Stimulated activated CD8-positive, alpha-beta memory T cell treated with anti-CD3 and anti-CD28 coated beads, Interleukin-2, amount 100 ng/mL, for 1 hour (primary cell): ENCODE data around the gene MYO9A.

Experiments
- DNase-seq, 2 donors: peaks; one replicate each; pipeline ENCODE4 v3.0.0-alpha.2; 2020; ENCODE audit warnings: low read depth in 2 of 2

MYO9A gene

DNA sequence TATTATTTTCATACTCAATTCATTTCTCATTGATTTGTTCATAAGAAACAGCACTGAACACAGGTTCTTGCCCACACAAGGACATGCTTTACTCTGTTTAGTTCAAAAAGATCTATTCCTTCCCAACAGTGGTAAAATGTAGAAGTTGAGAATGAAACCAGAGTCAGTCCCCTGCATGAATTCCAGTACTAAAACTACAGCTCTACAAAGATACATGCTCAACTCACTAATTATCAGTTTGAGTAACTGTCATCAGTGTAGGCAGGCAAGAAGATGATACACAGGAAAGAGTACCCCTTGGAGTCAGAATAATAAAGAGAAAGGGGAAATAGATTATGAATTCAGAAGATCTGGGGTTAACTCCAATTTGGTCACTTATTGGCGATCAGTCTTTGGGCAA, 264.4 kb downstream of the MYO9A start:
- no peak for DNase-seq

DNA sequence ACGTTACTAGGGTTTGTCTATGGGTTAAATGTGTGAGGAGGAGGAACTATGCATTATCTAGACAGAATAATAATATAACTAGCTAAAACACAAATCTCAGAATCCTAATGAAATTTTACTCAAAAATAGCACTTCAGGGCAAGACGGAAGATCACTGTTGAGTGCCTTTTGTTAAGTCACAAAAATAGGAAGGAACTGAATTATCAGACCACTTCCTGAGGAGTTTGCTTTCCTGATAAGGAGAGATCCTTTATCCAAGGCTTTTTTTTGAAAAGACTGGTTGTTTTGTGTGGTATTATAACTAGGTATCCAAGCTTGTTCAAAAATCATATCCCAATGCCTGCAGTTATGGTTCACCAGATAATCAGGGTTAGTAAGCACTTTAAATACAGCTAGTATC, 273.0 kb downstream of the MYO9A start:
- no peak for DNase-seq

DNA sequence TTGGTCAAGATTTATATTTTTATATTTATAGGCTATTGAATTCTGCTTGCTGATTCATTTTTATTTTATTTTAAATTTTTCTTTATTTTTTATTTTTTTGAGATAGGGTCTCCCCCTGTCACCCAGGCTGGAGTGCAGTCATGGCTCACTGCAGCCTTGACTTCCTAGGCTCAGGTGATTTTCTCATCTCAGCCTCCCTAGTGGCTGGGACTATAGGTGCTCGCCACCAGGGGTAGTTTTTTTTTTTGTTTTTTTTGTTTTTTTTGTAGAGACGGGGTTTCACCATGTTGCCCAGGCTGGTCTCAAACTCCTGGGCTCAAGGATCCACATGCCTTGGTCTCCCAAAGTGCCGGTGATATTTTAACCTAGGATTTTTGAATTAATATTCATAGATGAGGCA, 276.4 kb downstream of the MYO9A start:
- no peak for DNase-seq

DNA sequence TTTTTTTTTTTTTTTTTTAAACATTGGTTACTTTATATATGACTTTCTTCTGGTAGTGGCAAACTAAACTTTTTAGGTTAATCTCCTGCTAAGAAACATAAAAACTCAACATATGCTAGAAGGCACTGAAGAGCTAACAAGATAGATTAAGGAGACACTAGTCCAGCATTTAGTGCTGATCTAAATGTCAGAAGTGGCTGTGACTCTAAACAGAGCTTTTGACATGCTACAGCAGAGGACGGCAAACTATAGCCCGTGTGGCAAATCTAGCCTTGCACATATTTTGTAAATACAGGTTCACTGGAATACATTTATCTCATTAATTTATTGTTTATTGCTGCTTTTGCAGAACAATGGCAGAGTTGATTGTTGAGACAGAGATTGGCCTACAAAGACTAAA, 287.0 kb downstream of the MYO9A start:
- no peak for DNase-seq

DNA sequence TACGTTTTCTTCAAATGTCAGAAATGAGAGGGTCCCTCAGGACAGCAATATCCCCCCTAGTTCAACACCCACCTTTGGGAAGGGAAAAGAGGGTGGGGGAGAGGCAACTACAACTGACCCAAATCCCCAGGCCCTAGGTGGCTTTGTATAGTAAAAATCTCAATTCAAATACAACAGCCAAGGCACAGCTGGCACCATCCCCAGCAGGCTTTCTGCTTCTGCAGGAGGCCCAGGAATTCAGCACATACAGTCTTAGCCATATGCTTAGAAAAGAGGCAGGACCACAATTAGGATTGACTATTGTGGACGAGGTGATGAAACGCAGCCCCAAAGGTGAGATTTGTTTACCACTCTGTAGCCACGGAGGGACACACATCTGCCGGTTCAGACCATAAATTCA, 291.8 kb downstream of the MYO9A start:
- no peak for DNase-seq

DNA sequence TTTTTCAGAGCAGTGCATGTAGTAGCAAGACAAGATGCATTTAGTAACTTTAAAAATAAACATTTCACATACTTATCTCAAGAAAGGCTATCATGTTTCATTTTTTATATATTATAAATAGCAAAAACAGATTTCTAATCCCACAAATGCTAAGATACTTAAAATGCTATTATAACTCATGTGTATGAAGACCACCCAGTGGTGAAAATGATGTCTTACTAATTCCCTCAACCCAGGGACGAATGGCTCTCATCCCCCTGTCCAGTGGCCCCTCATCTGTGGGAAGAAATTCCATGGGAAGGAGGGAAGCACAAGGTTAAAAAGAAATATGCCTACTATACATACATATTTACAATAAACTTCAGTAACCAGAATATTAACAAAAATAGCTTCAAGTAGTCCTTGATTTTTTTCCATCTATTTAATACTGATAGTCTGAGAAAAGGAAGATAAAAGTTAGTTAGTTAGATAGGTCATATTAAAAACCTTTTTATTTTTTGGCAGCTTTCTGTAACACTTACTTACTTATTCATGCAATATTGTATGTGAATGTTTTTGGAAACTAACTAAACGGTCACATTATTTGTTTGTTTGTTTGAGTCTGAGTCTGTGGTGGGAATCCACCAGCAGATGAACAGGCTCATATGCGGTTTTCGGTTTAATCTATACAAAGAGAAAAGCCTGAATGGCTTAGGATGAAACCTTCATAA, 292.8 kb downstream of the MYO9A start:
- DNase-seq, result no peak

DNA sequence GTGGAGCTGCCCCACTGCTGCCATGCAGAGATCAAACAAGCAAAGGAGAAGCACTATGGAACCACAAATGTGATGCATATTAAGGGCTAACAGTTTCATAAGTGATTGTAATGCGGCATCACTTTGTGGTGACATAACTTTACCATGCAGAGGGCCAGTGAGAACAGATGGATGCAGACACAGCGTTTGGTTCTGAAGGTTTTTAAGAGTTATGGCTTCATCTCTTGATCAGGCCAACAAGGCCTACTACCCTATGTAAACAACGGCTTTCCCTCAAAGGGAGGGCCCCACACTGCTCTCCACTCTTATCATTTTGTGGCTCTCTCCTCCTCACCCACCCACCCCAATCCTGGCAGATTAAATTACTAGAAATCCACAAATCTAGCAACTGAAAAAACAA, 294.1 kb downstream of the MYO9A start:
- DNase-seq, result no peak

DNA sequence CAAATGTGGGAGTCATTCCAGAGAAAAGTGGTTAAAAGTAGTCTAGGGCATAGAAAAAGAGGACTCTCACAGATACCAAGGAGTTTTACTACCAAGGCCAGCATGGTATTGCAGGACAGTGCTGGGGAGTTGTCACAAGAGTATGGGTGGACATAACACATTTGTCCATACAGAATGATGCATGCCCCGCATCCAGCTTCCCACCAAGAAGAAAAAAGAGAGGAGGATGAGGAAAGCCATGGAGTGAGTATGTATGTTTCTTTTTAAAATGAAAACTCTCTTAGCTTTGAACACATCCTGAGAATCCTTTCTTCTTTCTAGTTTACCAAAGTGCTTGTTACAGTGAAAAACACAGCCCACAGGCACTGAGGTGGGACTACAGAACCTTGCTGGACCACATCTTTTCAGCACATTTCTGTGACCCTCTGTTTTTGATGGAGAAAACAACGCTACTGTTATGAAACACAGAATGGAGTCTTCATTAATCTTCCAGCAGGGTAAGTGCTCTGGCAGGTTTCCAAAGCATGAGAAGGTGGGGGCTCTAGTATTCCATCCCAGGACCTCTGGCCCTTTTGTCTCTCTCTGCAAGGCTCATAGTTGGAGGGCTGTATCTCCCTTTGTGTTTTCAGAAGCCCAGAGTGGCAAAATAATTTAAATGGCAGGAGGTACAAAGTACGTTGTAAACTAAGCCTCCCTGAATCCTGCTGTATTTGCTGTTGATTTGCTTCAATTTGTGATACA, 294.9 kb downstream of the MYO9A start:
- DNase-seq, result no peak

DNA sequence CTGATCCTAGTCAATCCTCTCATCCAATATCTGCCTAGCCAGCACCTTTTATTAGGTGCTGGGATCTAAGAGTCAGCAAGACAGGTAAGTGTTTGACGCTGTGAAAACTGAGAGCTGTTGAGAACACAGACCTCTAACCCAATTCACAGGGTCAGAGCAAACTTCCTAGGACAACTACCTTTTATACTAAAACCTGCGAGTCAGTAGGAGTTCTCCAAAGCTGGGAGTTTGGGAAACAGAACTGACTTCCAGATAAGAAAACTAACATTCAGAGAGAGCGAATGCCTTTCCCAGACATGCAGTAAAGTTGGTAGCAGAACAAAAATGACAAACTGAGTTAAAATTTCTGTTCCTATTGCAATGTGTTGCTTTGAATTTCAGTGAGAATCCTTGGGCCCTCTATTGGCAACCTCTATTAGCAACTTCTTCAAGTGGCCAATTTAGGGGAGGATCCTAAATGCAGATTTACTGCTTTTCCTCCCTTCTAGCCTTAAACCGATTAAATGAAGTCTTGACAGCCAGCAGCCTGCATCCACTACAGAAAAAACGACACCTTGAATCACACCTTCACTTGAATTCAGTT, 296.3 kb downstream of the MYO9A start:
- DNase-seq, result no peak

DNA sequence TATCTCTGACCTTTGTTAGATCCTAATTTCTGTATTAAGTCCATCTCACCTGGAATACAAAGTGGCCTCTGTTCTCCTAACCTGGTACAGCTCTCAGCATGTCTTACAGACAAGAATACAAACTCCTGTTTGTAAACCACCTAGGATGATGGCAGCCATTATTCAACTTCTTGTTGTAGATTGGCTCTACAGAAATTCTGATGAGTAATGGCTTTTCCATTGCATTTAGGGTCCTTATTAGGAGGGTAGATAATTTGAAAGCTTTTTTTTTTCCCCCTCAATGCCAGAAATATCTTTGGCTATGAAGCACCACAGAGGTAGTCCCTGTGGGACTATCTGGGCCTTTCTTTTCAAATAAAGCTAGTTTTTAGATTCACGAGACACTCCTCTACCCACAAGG, 297.8 kb downstream of the MYO9A start:
- no peak for DNase-seq

DNA sequence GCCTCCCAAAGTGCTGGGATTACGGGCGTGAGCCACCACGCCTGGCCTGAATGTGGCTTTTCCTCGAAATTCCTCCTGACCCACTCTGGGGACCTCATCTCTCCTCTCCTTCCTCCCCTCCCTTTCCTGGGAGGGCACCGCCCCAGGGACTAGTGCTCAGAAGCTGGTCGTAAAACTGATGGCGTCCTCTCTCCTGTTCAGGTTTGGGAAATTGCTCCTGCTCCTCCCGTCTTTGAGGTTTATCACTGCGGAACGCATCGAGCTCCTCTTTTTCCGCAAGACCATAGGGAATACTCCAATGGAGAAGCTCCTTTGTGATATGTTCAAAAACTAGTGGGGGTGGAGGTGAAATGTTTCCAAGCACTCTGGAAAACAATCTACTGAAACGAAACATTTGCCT, 300.6 kb downstream of the MYO9A start:
- no peak for DNase-seq

DNA sequence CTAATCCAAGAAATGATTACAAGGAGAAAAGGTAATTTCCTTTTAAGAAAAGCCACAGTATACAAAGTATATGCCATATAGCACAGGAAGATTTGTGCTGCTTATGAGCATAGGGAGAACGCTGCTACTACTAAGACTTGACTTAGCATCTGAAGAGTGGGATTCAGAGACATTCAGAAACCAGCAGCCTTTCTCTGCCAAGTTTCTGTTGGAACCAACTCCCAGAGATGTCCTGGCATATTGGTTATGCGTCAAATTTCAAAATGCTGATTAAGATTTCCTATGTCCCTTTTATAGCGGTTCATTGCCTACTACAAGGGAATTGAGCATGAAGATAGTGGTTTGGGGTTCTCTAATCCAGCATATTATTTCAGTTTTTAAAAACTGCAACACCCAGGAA, 302.6 kb downstream of the MYO9A start:
- DNase-seq, result no peak

DNA sequence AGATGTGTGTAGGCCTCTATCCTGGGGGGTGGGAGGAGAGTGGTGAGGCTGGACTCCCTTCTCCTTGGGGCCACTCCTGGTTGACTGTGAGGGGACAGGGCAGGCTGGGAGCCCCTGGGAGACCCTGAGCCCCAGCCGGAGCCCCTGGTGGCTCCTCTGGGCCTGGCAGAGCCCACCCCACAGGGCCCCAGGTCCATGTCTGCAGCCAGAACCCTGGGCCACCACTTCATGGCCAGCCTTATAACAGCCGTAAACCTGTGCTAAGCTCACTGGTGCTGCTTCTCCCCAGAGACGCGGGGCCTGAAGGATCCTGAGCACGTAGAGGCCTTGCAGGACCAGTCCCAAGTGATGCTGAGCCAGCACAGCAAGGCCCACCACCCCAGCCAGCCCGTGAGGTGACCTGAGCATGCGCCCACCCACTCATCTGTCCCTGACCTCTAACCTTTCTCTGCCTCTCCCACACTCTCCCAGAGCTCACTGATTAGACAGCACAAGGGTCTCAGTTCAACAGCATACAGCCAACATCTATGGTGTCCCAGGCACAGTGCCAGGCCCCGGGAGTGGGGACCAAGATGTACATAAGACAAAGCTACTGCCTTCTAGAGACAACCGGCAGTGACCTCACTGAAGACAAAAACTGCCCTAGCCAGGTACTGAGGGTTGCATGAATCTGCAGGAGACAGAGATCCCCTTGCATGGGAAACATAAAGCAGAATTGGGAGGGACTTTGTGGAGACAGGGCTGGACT, 304.1 kb downstream of the MYO9A start:
- DNase-seq, result no peak

DNA sequence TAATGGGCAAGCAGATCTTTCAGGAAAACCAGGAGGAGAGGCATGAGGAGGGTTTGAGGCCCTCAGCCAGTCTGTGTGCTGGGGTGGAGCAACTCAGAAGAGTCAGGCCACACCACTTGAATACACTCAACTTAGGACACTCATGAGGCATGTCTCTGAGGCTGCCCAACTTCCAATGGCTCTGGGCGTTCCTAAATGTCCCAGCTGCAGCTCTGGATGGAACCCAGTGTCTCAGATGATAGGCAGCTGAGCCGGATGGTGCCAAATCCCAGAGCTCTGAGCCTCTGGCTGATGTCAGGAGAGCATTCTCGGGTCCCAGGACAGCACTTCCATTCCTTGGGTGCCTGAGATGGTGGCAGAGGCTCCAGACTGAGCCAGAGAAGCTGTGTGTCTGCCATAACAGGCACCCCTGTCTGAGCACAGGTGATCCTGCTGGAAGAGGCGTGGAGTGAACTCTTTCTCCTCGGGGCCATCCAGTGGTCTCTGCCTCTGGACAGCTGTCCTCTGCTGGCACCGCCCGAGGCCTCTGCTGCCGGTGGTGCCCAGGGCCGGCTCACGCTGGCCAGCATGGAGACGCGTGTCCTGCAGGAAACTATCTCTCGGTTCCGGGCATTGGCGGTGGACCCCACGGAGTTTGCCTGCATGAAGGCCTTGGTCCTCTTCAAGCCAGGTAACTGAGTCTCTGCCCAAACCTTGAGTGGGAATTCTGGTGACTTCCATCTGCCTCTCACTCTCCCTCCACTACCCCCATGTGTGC, 304.8 kb downstream of the MYO9A start:
- no peak for DNase-seq

DNA sequence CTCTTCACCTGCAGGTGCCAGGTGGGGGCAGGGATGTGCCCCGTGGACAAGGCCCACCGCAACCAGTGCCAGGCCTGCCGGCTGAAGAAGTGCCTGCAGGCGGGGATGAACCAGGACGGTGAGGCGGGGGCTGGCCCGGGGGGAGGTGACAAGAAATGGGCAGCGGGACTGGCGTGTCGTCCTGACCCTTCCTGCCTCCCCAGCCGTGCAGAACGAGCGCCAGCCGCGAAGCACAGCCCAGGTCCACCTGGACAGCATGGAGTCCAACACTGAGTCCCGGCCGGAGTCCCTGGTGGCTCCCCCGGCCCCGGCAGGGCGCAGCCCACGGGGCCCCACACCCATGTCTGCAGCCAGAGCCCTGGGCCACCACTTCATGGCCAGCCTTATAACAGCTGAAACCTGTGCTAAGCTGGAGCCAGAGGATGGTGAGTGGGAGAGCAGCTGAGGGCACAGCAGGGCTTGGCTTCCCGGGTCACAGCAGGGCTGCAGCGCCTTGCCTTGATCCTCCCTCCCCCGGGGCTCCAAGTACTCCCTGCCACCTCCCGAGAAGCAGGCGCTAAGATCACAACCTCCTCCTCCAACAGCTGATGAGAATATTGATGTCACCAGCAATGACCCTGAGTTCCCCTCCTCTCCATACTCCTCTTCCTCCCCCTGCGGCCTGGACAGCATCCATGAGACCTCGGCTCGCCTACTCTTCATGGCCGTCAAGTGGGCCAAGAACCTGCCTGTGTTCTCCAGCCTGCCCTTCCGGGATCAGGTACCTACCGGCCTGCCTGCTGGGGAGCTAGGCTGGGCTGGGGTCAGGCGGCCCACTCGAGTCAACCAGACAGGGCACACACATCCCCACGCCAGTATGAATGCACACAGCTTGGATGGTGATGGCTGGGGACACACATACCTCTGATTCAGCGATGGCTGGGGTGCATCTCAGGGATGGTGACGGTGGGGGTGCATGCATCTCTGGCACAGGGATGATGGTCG, 305.9 kb downstream of the MYO9A start:
- DNase-seq, result no peak

DNA sequence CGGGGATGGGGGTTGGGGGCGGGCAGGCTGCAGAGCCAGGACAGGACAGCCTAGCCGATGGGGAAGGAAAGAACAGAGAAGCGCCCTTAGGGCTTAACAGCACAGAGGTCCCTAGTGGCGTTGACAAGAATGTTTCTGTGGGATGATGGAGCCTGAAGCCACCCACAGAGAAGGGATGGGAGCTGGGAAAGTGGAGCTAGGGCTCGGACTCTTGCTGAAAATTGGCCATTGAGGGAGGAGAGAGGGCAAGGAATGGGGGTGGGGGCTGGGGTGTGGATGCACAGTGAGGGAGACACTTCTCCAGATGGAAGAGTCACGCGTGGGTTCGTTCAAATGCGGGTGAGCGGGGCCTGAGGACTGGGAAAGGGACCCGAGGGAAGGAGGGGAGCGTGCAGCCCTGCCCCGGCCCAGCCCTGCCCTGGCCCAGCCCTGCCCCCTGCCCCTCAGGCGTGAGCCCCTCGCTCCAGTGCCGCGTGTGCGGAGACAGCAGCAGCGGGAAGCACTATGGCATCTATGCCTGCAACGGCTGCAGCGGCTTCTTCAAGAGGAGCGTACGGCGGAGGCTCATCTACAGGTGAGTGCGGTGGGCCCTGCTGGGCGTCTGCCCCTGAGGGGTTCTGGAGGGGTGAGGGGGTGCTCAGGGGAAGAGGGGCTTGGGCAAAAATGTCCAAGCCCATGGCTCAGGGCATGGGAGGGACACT, 306.8 kb downstream of the MYO9A start:
- no peak for DNase-seq

DNA sequence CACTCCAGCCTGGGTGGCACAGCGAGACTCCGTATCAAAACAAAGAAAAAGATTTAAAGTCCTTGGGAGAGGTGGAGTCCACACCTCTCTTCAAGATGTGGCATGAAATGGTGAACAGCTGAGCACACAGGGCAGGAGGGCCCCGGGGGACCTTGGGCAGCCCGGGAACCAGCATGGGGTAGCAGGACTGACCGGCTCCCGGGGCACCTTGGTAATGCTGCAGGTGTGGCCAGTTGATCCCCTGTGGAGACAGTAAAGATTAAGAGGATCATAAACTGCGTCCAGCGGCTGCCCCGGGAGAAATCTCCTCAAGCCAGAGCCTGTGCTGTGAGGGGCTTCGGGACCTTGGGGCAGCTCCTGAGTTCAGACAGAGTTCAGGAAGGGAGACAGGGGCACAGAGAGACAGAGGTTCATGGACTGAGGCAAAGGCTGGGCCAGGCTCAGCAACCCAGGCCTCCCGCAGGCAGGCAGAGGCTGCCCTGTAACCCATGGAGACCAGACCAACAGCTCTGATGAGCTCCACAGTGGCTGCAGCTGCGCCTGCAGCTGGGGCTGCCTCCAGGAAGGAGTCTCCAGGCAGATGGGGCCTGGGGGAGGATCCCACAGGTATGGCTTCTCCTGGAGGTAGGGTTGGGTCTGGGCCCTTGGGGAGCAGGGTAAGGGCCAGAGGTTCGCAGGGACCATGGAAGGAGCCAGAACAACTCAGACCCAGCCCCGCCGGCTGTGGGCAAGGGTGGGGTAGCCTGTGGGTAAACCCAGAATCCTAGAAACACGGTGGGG, 307.5 kb downstream of the MYO9A start, which contains the start of gene NR2E3:
TSS of gene NR2E3 (plus strand) at position 299 of the 780 bp plus-strand sequence. CDS start at position 489, 190 bp downstream.
- no peak for DNase-seq

DNA sequence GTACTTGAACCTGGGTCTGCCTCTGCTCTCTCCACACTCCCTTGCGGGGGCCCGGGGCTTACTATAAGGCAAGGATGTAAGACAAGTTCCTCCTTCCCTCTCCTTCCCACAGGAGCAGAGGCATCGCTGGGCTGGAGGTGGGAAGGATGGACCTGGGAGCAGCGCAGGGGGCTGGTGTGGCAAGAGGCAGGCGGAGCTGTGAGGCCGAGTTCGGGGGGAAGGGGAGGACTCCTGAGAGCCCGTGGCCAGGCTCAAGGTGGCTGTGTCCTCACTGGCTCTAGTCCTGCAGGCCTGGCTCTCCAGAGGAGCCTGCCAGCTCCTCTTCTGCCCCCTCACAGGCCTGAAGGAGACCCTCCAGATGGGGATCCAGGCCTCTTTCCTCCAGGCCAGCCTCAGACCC, 308.6 kb downstream of the MYO9A start:
- no peak for DNase-seq
